ENCODE results near the gene KIDINS220. TPM values are rescaled to one million over a fixed set of nuclear protein-coding genes. Genes with fewer than 3 reads are reported as not detected.
"Not testable (repeated sequence)": the region's sequence is repeated elsewhere in the genome, so short reads cannot be mapped to it uniquely, and the experiment has no call there.

Gene KIDINS220
- polyA plus RNA-seq, 3 donors = 83.9 to 103 (median 88.5) TPM

DNA sequence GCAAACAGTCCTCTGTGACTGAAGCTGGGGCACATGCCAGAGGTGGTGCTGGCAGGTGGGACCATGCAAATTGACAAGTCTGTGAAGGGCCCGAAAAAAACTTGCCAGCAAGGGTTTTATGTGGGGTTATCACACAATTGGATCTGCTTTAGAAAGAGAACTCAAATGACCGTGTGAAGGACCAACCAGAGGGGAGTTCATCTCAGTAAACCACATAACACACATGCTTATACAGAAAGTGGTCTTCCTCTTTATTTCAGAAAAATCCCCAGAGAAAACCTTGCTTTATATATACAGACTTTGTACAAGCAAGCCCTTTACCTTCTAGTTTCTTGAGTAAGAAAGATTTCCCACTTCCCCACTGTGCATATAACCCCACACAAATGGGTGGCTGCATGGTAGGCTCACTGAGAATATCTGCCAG lies 46.7 kb downstream of the KIDINS220 start:
- DNase-seq (ENCODE audit: extremely low read depth in 1 of 11, low read depth in 9 of 11, low spot score in 4 of 11) = no peak

DNA sequence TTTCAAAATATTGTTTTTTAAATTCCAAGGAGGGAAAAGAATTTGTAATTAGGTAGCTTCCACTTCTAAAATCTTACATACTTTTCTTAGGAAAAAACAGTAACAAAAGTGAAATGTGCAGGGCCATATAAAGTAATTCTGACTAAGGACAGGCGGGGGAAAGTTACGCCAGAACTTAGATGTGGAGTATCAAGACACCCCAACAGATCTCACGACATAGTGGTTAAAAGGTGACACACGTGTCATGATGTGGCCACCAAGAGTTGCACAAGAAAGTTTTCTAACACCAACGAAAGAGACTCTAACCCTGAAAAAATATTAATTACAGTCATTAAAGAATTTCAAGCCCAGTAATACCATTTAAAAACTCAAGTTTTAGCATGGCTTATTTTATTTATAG lies 51.0 kb downstream of the KIDINS220 start:
- no peak for DNase-seq (ENCODE audit: extremely low read depth in 1 of 11, low read depth in 9 of 11, low spot score in 4 of 11)

DNA sequence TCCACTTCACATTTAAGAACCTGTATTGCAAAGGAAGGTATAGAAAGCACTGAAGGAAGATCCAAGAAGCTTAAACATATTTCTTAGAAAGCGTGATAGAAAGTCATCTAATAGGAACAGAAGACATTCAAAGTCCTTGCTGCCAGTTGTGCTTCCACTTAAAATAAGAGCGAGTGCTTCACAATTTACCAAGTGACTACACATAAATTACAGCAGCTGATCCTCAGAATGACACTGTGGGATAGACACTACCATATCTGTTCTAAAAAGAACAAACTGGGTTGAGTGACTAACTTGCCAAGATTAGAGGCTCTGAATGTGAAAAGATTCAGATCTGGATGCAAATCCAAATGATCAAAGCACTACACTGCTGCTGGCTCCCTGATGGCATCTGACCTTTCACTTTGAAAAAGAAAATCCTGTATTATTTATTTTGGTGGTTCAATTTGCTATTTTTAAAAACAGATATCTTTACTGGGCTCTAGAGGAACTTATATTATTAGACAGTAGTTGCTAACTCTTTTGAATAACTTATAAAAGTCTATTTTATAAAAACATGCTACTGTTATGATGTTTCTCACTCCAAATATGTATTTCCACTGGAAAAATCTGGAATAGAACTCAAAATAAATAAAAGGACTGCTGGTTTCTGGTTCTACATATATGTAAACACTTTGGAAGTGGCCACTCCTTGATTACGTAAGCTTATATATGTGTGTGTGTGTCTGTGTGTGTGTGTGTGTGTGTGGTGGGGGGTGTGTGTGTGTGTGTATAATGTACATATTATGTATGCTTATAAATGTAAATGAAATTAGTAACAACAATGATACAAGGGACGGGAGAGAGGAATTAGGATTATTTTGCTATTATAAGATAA lies 57.4 kb downstream of the KIDINS220 start:
- DNase-seq (ENCODE audit: extremely low read depth in 1 of 11, low read depth in 9 of 11, low spot score in 4 of 11) = no peak

DNA sequence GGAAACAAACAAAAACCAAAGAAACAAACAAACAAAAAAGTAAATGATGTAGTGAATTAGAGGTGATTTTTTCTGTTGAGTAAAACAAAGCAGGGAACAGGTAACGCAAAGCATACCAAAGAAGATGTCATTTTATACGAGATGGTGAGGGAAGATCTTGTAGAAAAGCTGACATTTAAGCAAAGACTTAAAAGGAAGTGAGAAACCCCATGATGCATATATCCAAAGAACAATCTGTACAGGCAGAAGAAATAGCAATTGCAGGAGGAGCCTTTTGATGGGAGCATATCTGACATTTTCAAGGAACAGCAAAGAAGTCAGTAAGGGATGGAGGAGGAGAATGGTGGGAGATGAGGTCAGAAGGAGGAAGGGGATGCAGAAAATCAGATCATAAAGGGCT lies 63.0 kb downstream of the KIDINS220 start:
- no peak for DNase-seq (ENCODE audit: extremely low read depth in 1 of 11, low read depth in 9 of 11, low spot score in 4 of 11)

DNA sequence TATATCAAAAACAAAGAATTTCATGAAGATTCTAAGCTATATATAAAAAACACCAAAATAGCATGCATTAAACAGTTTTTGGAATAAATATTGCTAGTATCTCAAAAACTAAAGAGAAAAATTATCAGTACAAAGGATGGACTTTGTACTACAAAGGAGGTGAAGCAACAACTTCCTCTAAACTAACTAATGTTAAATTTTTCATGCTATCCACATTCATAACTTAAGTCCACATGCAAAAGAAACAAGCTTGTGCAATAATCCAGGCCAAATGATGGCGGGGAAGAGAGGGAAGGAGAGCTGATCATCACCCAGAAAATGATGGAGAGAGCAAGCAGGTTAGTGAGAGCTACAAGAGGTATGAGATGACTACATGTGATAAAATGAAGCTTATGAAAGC lies 70.1 kb downstream of the KIDINS220 start:
- DNase-seq (ENCODE audit: extremely low read depth in 1 of 11, low read depth in 9 of 11, low spot score in 4 of 11) = no peak

DNA sequence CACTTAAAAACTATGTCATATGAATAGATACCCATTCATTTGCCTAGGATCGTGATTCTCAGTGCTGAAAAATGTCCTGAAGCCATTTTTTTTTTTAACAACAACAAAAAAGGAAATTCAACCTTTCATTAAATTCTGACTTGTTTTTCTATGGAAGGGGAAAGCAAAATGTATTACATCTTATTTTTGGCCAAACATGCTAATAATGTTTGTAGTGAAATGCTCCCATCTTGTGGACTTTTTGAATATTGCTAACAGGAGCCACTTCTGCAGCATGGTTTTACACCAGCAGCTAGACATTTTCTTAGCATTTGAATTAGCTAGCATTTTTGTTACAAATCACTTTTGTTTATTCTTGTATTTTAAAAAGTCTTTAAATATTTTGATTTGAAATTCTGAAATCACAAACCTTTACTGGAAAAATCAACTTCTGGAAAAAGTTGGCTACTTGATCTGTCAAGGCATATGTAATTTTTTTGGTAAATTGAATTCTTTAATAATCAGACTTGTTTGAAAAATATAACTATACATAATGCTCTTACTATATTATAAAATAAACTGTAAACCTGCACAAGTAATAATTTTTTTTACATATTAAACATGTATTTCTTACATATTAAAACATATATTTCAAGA lies 75.8 kb downstream of the KIDINS220 start:
- DNase-seq (ENCODE audit: extremely low read depth in 1 of 11, low read depth in 9 of 11, low spot score in 4 of 11) = peak in 10 of 11 donors; percentile 11 to 36 (median 23)

DNA sequence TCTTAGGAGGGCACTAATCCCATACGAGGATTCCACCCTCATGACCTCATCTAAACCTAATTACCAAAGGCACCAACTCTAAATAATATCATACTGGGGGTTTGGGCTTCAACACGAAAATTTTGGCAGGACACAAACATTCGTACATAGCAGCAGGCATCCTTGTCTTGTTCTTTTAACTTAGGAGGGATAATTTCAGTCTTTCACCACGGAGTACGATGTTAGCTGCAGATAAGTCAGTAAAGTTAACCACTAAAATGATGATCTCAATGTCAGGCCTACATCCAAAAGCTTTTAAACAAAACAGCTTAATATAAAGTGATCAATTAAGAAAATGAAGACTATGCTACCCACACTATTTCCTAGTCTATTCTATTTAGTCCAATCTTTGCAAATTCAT lies 80.7 kb downstream of the KIDINS220 start:
- DNase-seq (ENCODE audit: extremely low read depth in 1 of 11, low read depth in 9 of 11, low spot score in 4 of 11) = no peak

DNA sequence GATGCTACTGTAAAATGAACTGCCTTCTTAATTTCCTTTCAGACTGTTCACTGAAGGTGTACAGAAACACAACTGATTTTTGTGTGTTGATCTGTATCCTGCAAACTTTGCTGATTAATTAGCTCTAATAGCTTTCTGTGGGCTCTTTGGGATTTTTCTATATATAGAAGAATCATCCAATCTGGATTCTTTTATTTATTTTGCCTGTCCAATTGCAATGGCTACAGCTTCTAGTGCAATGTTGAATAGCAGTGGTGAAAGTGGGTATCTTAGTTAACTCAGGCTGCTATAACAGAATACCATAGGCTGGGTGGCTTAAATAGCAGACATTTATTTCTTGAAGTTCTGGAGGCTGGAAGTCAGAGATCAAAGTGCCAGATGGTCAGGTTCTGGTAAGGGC lies 81.2 kb downstream of the KIDINS220 start:
- no peak for DNase-seq (ENCODE audit: extremely low read depth in 1 of 11, low read depth in 9 of 11, low spot score in 4 of 11)

DNA sequence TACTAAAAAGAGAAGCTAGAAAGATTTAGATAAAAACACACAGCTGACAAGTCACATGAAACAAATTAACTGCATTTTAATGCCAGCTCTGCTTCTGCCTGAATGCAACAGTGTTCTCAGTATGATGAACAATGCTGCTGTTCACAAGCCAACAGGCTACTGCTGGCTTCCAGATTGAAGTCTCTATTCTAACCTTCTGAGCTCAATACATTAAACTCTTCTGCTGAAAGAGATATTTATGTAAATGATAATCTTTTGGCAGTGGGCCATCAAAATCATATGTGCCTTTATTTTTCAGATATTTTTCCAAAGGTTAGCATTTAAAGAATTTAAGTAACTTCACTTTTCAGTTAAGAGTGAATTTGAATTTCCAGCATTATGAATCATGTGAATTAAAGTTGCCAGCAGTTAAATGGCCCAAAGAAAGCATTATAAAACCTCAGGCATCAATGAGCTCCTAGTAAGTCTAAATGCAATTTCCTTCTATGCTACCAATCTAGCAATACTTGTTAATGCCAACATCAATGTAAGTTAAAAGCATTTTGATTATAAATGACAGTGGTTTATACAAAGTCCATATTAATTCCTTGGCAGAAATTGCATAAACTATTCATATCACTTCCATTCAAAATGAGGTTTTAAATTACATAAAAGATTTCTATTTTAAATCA lies 83.2 kb downstream of the KIDINS220 start:
- peak in 2 of 11 donors; percentile 3 to 8 for DNase-seq (ENCODE audit: extremely low read depth in 1 of 11, low read depth in 9 of 11, low spot score in 4 of 11)

DNA sequence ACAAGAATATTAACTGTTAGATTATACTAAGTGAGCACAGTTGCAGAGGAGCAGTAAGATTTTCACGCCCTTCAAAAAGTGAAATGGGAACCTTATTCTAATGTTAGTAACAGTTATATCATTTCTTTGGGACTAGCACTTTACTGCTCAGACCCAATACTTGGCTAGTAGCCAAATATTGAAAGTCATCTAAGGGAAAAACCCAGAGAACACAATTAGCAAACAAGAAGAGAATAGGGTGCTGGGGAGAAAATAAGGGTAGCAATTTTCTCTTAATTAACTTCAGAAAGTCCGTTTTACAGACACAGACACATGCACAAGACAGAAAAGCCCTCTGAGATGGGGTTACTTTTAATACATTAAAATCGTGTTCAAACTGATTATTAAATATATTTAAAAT lies 83.8 kb downstream of the KIDINS220 start:
- DNase-seq (ENCODE audit: extremely low read depth in 1 of 11, low read depth in 9 of 11, low spot score in 4 of 11) = no peak

DNA sequence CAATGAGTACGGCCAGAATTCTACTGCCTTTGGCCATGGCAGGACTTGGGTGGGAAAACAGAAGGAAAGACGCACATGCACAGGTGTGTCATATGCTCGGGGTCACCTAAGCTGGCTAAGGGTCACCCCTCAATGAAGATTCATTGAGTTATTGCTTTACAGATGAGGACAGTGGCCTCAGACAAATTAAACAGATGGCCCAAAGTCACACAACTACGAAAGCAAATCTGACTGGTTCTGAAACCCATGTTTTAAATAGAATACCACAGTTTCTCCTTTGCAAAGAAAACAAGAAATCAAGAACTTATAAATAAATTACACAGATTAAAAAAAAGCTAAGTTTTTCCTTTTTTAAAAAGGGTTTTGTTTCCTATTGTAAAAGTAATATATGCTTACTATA lies 85.0 kb downstream of the KIDINS220 start:
- no peak for DNase-seq (ENCODE audit: extremely low read depth in 1 of 11, low read depth in 9 of 11, low spot score in 4 of 11)

DNA sequence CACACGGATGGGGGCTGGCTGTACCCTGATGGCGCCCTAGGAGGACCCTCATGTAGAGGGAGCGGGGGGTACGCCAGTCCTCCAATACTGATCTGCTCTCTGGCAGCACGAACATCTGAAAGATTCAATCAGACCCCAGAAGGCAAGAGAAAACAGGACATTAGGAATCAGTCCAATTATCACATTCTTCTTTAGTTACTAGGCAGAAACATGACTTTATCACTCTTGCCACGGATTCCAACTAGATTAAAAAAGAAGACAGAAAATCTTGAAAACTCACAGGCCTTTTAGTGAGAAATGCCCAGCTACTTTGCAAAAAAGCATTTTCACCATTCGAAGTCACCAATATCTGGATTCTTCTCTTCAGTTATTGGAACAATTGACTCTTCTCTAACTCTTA lies 87.2 kb downstream of the KIDINS220 start:
- DNase-seq (ENCODE audit: extremely low read depth in 1 of 11, low read depth in 9 of 11, low spot score in 4 of 11) = no peak

DNA sequence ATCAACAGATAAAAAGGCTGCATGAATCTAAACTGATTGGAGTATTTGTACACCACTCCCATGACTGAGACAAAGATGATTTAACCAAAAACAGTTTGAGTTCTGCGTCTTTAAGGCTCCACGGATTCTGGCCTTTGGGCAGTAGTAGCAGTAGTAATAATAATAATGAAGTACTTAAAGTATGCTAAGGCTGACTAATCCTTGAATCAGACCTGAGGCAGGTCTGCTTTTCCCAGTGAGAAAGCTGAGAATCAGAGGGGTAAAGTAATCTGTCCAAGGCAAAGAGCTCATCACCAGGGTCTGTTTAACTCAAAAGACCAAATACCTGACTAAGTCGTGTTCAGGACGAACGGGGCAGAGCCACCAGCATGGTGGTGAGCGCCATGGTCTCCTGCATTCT lies 94.2 kb downstream of the KIDINS220 start:
- no peak for DNase-seq (ENCODE audit: extremely low read depth in 1 of 11, low read depth in 9 of 11, low spot score in 4 of 11)

DNA sequence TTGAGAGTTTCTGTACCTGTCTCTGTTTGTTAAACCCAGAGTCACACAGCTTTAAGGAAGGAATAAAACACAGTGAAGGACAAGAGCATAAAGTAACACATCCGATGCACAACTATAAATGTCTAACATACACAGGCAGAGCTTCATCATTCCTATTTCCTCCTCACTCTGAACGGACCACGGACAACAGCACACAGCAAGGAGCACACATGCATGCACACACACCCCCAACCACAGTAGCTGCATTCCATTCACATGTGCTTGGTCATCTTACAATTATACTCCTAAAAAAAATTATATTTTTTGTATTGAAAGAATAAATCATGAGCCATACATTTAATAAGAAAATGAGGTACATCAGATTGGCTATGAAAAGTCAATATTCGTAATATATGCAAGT lies 97.3 kb downstream of the KIDINS220 start:
- no peak for DNase-seq (ENCODE audit: extremely low read depth in 1 of 11, low read depth in 9 of 11, low spot score in 4 of 11)

DNA sequence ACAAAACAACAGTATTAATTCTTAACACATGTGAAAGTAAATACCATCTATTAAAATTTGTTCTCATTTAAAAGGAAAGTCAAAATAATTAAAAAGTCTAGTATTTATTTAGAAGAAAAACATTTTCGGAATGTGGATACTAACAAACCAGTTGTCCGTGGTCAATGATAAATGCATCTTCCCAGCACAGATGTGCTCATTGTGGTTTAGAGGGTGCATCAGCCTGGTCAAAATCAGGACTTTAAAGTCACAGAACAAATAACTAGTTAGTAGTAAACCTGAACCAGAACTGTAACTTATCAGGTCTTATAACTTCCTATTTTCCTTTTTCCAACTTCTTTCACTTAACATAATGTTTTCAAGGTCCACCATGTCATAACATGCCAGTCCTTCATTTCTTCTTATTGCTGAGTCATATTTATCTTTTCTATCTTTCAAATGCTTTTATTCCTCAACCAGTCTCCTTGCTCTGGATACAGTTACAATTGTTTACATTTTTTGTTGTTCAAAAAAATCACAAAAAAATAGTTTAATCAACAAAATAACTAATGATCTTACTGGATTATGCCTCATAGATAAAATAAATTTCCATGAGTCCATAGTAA lies 99.7 kb downstream of the KIDINS220 start:
- DNase-seq (ENCODE audit: extremely low read depth in 1 of 11, low read depth in 9 of 11, low spot score in 4 of 11) = no peak

DNA sequence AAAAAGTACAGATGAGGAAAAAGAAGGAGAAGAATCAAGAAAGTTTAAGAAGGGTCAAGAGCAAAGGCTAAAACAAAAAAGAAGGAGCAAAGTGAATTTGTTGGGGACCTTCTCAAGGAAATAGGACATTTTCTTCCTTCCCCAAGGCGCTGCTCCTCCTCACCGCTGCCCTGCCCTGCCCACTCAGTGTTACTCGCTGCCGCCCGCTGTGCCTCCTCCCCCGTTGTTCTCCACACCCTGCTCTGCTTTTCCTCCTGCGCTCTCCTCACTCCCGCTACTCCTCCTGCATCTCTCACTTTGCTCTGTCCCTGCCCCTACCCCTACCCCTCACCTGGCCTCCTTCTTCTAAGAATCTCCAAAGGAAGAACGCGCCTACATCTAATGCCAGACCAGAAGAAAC lies 104.8 kb downstream of the KIDINS220 start:
- DNase-seq (ENCODE audit: extremely low read depth in 1 of 11, low read depth in 9 of 11, low spot score in 4 of 11) = no peak

DNA sequence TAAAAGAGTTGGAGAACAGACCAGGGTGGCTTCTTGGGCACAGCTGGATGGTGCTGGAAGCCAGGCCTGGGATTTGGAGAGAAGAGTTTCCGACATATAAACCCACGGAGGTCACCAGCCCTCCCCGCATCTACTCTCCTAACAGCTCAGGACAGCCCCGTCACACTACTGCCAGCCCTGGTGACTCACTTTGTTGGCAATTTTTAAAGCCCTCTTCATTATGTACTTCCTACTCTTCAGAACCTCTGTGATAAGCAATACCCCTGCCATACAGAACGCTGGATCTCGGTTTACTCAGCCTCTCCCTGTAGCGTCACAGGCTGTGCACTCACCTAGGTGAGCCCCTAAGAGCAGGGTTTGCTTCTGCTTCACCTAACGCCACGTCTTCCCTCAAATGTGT lies 107.5 kb downstream of the KIDINS220 start:
- no peak for DNase-seq (ENCODE audit: extremely low read depth in 1 of 11, low read depth in 9 of 11, low spot score in 4 of 11)

DNA sequence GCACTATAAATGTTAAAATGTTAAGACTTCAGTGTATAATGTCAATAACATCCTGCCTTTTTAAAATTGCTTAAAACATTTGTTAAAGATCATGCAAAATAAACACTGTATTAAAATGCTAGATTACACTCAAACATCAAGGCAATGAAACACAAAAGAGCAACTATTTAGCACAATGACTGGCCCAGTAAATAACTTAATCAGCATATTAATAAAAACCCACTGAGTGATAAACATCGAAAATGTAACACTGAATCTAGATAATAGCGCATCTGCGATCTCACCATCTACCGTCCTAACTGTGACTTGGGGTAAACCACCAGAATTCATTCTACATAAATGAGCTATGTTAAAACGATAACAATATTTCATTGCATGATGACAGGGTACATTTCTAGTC lies 108.3 kb downstream of the KIDINS220 start:
- not testable (repeated sequence) for DNase-seq (ENCODE audit: extremely low read depth in 1 of 11, low read depth in 9 of 11, low spot score in 4 of 11)

DNA sequence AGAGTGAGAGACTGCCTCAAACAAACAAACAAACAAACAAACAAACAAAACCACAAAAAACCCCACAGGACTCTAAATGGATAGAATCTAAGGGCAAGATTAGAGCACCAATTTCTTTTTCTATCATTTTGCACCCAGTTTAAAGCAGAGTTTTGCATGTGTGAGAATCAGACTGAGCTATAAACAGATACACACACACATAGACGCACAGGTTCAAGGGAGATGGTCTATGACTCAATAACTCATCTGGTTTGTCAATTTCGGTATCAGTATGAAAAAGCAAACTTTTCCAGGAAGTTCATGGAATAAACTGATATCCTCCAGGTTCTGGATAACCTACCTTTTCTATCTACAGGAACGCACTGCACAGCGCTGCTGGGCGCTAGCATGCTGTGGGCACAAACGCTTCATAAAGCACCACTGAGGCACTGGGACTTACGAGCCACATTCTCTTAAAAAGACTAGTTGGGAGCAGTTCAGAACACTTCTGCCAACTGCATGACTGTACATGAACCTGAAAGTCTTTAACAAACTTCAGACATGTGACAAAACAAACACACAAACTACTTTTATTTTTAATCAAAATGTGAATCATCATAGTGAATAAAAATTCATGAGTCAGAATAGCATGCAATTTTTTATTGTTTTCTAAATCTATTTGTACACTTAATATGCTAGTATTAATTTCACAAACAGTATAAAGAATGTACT lies 109.0 kb downstream of the KIDINS220 start:
- no peak for DNase-seq (ENCODE audit: extremely low read depth in 1 of 11, low read depth in 9 of 11, low spot score in 4 of 11)
